Immature natural killer cell (primary cell): ENCODE measurements around the gene PWWP3B. TPM values are rescaled to one million over a fixed set of nuclear protein-coding genes. Genes with fewer than 3 reads are reported as not detected.
"Not testable (repeated sequence)": the region's sequence is repeated elsewhere in the genome, so short reads cannot be mapped to it uniquely, and the experiment has no call there.

Experiments
- DNase-seq, 3 donors: peaks; one replicate each; pipeline ENCODE4 v3.0.0; 2022; ENCODE audit warnings: mixed read lengths in 1 of 3
- H3K27ac Mint-ChIP-seq, 6 donors: one replicate each; pipeline ENCODE4 v1.8.0; 2020; ENCODE audit warnings: mixed read lengths in 6 of 6, mild to moderate bottlenecking in 5 of 6, inconsistent platforms in 4 of 6, moderate library complexity in 3 of 6
- H3K27me3 Mint-ChIP-seq, 3 donors: one replicate each; pipeline ENCODE4 v1.8.0; 2020 to 2021; ENCODE audit warnings: low read depth in 3 of 3, mild to moderate bottlenecking in 3 of 3, mixed read lengths in 3 of 3, moderate library complexity in 3 of 3, inconsistent platforms in 1 of 3
- H3K36me3 Mint-ChIP-seq, 3 donors: one replicate each; pipeline ENCODE4 v1.8.0; 2020; ENCODE audit warnings: mixed read lengths in 3 of 3, inconsistent platforms in 2 of 3, mild to moderate bottlenecking in 2 of 3
- H3K4me1 Mint-ChIP-seq, 2 donors: one replicate each; pipeline ENCODE4 v1.8.0; 2020; ENCODE audit warnings: inconsistent platforms in 2 of 2, mild to moderate bottlenecking in 2 of 2, mixed read lengths in 2 of 2, moderate library complexity in 1 of 2
- H3K4me3 Mint-ChIP-seq, 5 donors: one replicate each; pipeline ENCODE4 v1.8.0; 2020; ENCODE audit warnings: mild to moderate bottlenecking in 5 of 5, mixed read lengths in 5 of 5, inconsistent platforms in 3 of 5, moderate library complexity in 3 of 5
- H3K9me3 Mint-ChIP-seq, 6 donors: one replicate each; pipeline ENCODE4 v1.8.0; 2020; ENCODE audit warnings: mild to moderate bottlenecking in 6 of 6, mixed read lengths in 6 of 6, inconsistent platforms in 4 of 6, moderate library complexity in 3 of 6
- polyA plus RNA-seq, 3 donors: library from polyadenylated mRNA; unstranded; fragments of 300-500 nt; fragmentation: Illumina TruSeq; gene quantifications; one replicate each; pipeline ENCODE4 v1.2.3, GENCODE V29; 2021

PWWP3B gene
- not detected for polyA plus RNA-seq

DNA sequence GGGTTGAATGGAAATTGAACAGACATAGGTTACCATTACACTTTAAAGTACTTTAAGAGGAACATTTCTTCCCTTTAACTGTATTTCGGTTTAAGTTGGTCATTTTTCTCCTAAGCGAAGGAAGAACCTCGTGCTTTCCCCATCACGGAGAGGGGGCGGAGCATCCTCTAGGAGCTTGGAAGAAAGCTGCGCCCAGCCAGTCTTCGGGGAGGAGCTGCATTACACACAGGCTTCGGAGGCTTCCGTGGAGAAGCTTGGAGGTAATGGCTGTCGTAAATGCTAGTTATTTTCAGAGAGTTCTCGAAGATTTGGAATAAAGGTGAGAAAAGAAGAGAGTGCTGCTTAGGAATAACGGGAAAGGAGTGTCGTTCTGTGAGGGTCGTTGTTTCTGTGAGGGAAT is at the start of gene PWWP3B:
PWWP3B (plus strand) TSS at position 199 of the 400 bp plus-strand sequence. CDS start 37,128 bp downstream, outside the sequence.
- Mint-ChIP-seq H3K9me3 (peaks cover 0 to 2% (median 0%) of the 10 kb centered on the region in 6 donors), H3K27ac (no peak within 1 kb of the TSS), H3K36me3 (no peaks in the 10 kb centered on the region), H3K4me1 (no peaks in the 10 kb centered on the region), H3K4me3 (no peak within 1 kb of the TSS), H3K27me3 (peaks cover 0 to 3% (median 2%) of the 10 kb centered on the region in 3 donors)
- no peak for DNase-seq

DNA sequence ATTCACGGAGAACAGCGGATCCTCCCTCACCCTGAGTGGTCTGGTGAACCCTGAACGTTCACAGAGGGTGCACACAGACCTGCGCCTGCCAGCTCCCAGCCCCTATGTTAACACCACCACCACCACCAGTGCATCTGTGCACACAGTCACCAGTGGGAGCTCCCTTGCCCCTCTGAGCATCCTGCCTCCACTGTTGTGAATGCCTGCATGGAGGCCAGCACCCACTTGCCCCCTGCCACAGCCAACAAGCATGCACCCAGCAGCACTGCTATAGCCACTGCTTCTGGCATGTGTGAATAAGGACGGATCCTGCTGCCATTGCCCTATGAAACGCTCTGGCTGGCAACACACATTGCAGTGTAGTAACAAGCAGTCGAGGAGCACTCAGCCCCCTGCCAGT is 29.1 kb upstream of the PWWP3B start:
- H3K9me3 Mint-ChIP-seq = peaks cover 0 to 6% (median 1%) of the 10 kb centered on the region in 6 donors
- no peaks in the 10 kb centered on the region for H3K4me1 Mint-ChIP-seq
- H3K27ac Mint-ChIP-seq = no peak overlapping the region
- no peaks in the 10 kb centered on the region for H3K36me3 Mint-ChIP-seq
- H3K27me3 Mint-ChIP-seq = peaks cover 0 to 11% (median 6%) of the 10 kb centered on the region in 3 donors
- no peak for DNase-seq
- H3K4me3 Mint-ChIP-seq = no peak overlapping the region

DNA sequence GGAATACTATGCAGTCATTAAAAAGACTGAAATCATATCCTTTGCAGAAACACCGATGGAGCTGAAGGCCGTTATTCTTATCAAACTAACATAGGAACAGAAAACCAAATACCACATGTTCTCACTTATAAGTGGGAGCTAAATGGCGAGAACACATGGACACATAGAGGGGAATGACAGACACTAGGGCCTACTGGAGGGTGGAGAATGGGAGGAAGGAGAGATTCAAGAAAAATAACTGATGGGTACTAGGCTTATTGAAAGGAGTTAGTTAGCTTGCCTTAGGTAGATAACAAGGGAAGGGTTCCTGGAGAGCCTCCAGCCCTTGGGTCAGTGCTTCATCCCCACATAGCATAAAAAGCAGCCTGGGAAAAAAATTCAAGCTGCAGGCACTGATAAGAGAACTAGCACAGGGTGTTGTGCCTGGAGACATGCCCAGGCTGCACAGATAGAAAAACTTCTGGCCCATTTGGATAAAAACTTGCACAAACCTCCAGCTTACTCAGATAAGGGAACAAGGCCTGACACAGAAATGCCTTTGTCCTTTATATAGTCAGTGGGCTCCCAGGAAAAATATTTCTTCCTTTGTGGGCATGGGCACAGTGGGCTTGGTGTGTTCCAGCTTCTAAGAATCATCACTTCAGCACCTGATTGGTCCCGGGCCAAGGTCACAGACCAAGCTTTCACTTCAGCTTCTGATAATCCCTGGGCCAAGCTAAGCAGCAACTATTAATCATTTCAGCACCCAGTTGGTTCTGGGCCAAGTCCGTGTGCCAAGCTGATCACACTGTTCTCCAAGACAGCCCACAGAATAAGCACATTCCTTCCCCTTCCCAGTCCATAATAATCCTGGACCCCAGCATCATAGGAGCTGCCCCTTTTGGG is 23.1 kb upstream of the PWWP3B start:
- Mint-ChIP-seq H3K9me3 (peaks cover 0 to 8% (median 0%) of the 10 kb centered on the region in 6 donors), H3K27me3 (peaks cover 1 to 11% (median 6%) of the 10 kb centered on the region in 3 donors), H3K4me1 (no peaks in the 10 kb centered on the region), H3K27ac (no peak overlapping the region), H3K36me3 (no peaks in the 10 kb centered on the region), H3K4me3 (no peak overlapping the region)
- no peak for DNase-seq

DNA sequence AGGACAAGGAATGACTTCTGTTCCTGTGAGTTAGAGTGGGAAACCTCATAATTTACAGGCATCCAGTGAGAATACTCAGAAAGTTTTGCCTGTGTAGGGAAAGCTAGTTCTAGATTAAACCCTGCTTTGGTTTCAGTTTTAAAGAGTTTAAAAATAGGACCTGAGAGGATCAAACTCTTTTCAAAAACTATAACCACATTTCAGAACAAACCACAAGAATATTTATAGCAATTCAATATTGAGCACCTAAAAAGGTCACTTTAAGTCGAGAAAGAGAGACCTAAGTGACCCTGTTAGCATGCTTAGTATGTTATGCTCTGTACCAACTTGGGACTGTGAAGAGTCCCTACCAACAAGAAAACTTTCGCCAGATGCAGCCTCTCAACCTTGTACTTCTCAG is 17.4 kb upstream of the PWWP3B start:
- Mint-ChIP-seq H3K27me3 (peaks cover 0 to 10% (median 3%) of the 10 kb centered on the region in 3 donors), H3K36me3 (no peaks in the 10 kb centered on the region), H3K4me1 (no peaks in the 10 kb centered on the region), H3K9me3 (peaks cover 0 to 6% (median 0%) of the 10 kb centered on the region in 6 donors), H3K4me3 (no peak overlapping the region), H3K27ac (no peak overlapping the region)
- no peak for DNase-seq

DNA sequence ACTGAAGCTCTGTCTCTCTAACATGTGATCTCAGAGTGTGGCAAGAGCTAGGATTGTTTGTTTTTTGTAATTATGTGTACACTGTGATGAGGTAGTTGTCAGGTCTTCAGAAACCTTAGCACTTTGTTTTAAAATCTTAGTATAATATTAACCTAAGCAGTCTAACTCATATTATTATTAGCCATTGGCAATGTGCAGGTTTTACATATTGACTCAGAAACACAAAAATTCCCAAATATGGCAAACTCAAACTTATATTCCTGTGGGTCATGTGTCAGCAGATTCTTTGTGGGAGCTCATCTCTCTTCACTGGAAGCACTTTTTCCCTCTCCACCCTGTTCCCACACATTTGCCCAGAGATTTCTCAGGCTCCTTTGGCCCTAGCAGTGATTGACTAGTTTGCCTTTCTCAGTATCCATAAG is 8.2 kb upstream of the PWWP3B start:
- DNase-seq = no peak
- Mint-ChIP-seq H3K9me3 (no peaks in the 10 kb centered on the region), H3K4me1 (no peaks in the 10 kb centered on the region), H3K4me3 (no peak overlapping the region), H3K27ac (no peak overlapping the region), H3K27me3 (peaks cover 0 to 1% (median 0%) of the 10 kb centered on the region in 3 donors), H3K36me3 (no peaks in the 10 kb centered on the region)

DNA sequence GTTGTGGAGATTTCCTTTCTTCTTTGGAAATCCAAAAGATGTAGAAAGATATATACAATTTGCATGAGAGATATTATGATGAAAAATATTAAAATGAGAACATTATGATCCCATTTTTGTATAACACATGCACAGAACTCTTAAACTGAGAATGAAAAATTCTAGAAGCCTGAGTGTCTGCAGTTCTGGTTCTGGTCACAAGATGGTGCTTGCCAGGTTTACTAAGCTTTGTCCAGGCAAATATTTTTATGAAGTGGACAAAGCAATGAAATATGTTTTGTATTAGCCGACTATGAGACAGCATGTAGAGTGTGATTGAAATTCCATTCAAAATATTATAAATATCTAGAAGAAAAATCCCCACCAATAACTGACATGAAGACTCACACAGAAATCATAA is 2.2 kb downstream of the PWWP3B start:
- Mint-ChIP-seq H3K4me1 (no peaks in the 10 kb centered on the region), H3K4me3 (no peak overlapping the region), H3K9me3 (peaks cover 0 to 2% (median 0%) of the 10 kb centered on the region in 6 donors), H3K27me3 (peaks cover 0 to 3% (median 2%) of the 10 kb centered on the region in 3 donors), H3K27ac (no peak overlapping the region), H3K36me3 (no peaks in the 10 kb centered on the region)
- no peak for DNase-seq

DNA sequence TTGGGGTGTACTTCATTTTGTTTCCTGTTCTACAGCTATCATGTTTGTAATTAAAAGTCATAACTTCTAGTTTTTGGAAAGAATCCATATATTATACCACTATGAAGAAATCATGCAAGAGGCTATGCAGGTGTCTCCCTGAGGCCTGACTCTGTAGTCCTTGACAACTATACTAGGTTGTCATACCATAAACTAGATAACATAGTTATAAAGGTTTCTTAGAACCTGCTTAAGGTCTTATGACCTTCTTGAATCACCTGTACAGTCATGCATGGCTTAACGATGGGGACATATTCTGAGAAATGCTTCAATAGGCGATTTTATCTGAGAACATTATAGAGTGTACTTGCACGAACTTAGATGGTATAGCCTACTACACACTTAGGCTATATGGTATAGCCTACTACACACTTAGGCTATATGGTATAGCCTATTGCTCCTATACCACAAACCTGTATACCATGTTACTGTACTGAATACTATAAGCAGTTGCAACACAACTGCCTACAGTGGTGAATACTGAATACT is 3.3 kb downstream of the PWWP3B start:
- no peaks in the 10 kb centered on the region for H3K36me3 Mint-ChIP-seq
- H3K4me1 Mint-ChIP-seq = no peaks in the 10 kb centered on the region

DNA sequence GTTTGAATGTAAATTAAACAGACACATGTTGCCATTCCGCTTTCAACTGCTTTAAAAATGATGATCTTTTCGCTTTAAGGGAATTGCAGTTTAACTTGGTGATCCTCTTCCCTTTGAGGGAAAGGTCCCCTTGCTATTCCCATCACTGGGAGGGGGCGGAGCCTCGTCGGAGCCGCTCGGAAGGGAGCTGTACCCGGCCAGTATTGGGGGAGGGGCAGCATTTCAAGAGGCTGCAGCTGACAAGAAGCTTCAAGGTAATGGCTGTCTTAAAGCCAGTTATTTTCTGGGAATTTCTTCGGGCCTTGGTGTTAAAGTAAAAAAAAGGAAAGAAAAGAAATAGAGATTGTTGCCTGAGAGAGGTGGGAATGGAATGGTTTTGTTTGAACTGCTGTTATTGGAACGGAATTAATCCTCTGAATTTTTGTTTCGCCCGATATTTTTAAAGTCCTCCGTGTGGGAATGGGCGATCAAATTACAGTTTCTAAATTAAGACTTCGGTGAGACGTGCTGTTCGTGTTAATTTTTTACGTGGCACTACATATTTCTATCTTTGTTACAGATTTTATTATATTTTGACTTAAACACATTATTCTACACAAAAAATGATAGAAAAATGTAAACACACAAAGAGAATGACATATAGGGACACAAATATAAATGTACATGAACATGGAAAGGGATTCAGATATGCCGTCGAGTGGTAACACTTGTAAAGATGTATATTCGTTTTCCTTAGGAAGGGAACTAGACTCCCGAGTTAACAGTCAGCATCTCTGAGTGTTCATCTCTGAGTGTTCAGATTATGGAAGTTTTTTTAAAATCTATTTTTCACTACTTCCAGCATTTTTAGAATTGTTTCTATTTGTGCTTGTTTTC is 9.2 kb downstream of the PWWP3B start:
- Mint-ChIP-seq H3K27me3 (peaks cover 1 to 4% (median 3%) of the 10 kb centered on the region in 3 donors), H3K4me1 (no peaks in the 10 kb centered on the region), H3K9me3 (peaks cover 0 to 3% (median 1%) of the 10 kb centered on the region in 6 donors), H3K27ac (no peak overlapping the region), H3K36me3 (no peaks in the 10 kb centered on the region), H3K4me3 (no peak overlapping the region)
- DNase-seq = no peak

More for the DNA sequence above, 3.3 kb downstream of the PWWP3B start:
- no peak overlapping the region for H3K27ac Mint-ChIP-seq
- no peak for DNase-seq
- peaks cover 0 to 2% (median 0%) of the 10 kb centered on the region in 6 donors for H3K9me3 Mint-ChIP-seq
- H3K4me3 Mint-ChIP-seq = no peak overlapping the region
- peaks cover 0 to 3% (median 2%) of the 10 kb centered on the region in 3 donors for H3K27me3 Mint-ChIP-seq

DNA sequence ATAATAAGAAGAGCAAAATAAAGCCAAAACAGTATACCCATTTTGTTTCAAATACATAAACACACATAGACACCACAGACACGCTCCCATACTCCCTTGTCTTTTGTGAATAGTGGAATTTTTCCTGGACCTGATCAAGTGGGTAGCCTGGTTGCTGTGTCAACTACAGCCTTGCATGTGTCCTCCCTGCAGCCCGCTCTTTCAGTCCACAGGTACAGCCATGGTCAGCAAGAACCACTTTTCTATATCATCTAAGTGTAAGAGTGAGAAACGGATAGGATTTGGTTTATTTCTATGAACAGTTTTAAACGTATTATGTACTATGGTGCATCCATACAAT is 9.8 kb downstream of the PWWP3B start:
- no peak overlapping the region for H3K4me3 Mint-ChIP-seq
- no peaks in the 10 kb centered on the region for H3K36me3 Mint-ChIP-seq
- no peaks in the 10 kb centered on the region for H3K4me1 Mint-ChIP-seq
- peaks cover 0 to 6% (median 1%) of the 10 kb centered on the region in 6 donors for H3K9me3 Mint-ChIP-seq
- H3K27me3 Mint-ChIP-seq = peaks cover 1 to 4% (median 3%) of the 10 kb centered on the region in 3 donors
- no peak overlapping the region for H3K27ac Mint-ChIP-seq
- DNase-seq = no peak

DNA sequence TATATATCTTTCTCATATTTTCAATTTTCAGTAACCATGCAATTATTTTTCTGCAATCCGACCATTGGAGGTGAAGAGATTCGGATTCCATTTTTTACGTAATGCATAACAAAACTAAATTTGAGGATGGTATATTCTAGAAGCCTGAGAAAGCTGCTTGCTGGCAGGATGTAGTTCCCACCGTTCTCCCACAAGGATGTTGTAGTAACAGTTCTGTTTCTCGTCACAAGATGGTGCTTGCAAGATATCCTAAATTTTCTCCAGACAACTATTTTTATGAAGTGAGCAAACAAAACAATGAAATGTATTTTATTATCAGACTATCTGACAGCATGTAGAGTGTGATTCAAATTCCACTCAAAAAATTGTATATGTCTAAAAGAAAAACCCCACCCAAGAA is 10.7 kb downstream of the PWWP3B start:
- no peaks in the 10 kb centered on the region for H3K4me1 Mint-ChIP-seq
- H3K9me3 Mint-ChIP-seq = peaks cover 0 to 6% (median 1%) of the 10 kb centered on the region in 6 donors
- no peaks in the 10 kb centered on the region for H3K36me3 Mint-ChIP-seq
- DNase-seq = no peak
- H3K27ac Mint-ChIP-seq = no peak overlapping the region
- H3K27me3 Mint-ChIP-seq = peaks cover 1 to 4% (median 3%) of the 10 kb centered on the region in 3 donors
- no peak overlapping the region for H3K4me3 Mint-ChIP-seq

DNA sequence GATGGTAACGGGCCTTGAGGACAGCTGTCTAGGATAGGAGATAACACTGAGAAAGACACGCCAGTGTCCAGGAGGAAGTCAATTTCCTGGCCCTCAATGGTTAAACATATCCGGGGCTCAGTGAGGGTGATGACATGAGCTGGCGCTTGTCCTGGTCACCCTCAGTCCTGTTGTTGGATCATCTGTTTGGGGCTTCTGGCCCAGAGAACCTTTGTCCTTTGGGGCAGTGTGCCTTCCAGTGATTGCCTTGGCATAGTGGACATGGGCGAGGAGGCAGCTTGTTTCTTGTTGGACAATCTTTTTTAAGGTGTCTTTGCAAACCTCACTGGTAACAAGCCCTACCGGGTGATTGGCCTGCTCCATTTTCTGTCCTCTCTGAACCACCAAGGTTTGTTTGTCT is 15.6 kb downstream of the PWWP3B start:
- H3K27me3 Mint-ChIP-seq, H3K4me3 Mint-ChIP-seq, H3K27ac Mint-ChIP-seq, H3K36me3 Mint-ChIP-seq, DNase-seq, H3K9me3 Mint-ChIP-seq, H3K4me1 Mint-ChIP-seq: not testable (repeated sequence)

DNA sequence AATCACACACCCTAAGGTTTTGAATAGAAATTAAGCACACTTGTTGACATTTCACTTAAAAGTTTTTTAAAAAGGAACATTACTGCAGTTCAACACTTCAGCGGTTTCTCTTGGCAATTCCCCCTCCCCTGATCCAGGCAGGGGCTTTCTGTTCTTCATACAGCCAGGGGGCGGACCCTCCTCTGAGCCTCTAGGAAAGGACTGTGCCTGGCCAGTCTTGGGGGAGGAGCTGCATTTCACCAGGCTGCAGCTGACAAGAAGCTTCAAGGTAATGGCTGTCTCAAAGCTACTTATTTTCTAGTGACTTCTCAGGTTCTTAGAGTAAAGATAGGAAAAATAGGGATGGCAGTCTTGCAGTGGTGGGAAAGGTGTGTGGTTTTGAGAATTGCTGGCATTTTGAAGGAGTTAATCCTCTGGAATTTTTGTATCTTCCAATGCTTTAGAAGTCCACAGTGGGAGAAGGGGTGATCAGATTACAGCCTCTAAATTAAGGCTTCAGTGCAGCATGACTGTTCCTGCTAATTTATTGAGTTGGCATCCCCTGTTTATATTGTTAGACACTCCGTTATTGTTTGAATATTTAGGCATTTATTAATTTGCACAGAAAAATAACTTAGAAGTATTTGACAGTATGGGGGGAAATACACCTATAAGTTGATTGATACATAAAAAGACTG is 33.5 kb downstream of the PWWP3B start:
- no peak for DNase-seq
- H3K27ac Mint-ChIP-seq = no peak overlapping the region
- H3K27me3 Mint-ChIP-seq = peaks cover 0 to 6% (median 6%) of the 10 kb centered on the region in 3 donors
- no peak overlapping the region for H3K4me3 Mint-ChIP-seq
- H3K36me3 Mint-ChIP-seq = no peaks in the 10 kb centered on the region
- peaks cover 0 to 2% (median 0%) of the 10 kb centered on the region in 6 donors for H3K9me3 Mint-ChIP-seq
- H3K4me1 Mint-ChIP-seq = no peaks in the 10 kb centered on the region

DNA sequence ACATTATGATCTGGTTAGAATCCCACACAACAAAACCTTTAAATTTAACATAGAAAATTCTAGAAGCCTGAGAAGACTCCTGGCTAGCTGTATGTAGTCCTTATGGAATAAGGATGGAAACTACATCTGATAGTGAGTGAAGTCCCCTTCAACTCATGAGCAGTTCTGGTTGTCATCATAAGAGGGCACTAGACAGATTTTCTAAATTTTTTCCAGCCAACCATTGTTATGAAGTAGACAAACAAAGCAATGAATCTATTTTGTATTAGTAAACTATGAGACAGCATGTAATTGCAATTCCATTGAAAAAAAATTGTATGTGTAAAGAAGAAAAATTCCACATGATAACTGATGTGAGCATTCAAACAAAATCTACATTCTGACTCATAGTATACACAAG is 35.2 kb downstream of the PWWP3B start:
- DNase-seq = no peak
- H3K27ac Mint-ChIP-seq = no peak overlapping the region
- no peak overlapping the region for H3K4me3 Mint-ChIP-seq
- H3K27me3 Mint-ChIP-seq = peaks cover 0 to 6% (median 6%) of the 10 kb centered on the region in 3 donors
- H3K4me1 Mint-ChIP-seq = no peaks in the 10 kb centered on the region
- H3K9me3 Mint-ChIP-seq = peaks cover 0 to 2% (median 0%) of the 10 kb centered on the region in 6 donors
- no peaks in the 10 kb centered on the region for H3K36me3 Mint-ChIP-seq
